Ovary (tissue), 9 donors: Measurements from ENCODE around the gene TM4SF4. TPM values are rescaled to one million over a fixed set of nuclear protein-coding genes. Genes with fewer than 3 reads are reported as not detected.

Source experiments
- DNase-seq, 5 donors: peaks; one replicate each; pipeline ENCODE4 v3.0.0-alpha.2; 2019 to 2020
- H3K27ac ChIP-seq, 2 donors: fragments of 200-600 bp; one replicate each; pipeline versions ENCODE4 v1.5.1 to v1.8.0; 2019 to 2022
- H3K27me3 ChIP-seq: fragments of 200-600 bp; one replicate; pipeline ENCODE4 v1.8.0; 2022
- H3K36me3 ChIP-seq: fragments of 200-600 bp; sonication (generic); one replicate; pipeline ENCODE4 v1.5.1; 2019
- H3K4me1 ChIP-seq: one replicate; pipeline ENCODE4 v1.8.1; 2013; ENCODE audit warnings: mild to moderate bottlenecking, moderate library complexity; ENCODE audit not compliant: insufficient read depth
- H3K4me3 ChIP-seq: fragments of 200-600 bp; sonication (generic); one replicate; pipeline ENCODE4 v1.5.1; 2017
- H3K9me3 ChIP-seq, 2 donors: fragments of 200-600 bp in 1 of 2; sonication (generic) in 1 of 2; one replicate each; pipeline versions ENCODE4 v1.5.1 to v1.8.1; 2013 to 2019; ENCODE audit warnings: mild to moderate bottlenecking in 1 of 2, moderate library complexity in 1 of 2
- CTCF ChIP-seq, 3 donors: fragments of 450-650 bp in 2 of 3; fragments of 200-600 bp in 1 of 3; IDR thresholded peaks; one replicate each; pipeline versions ENCODE4 v1.5.1 to v1.8.0; 2016 to 2022; ENCODE audit warnings: antibody characterized with exemption in 3 of 3, mild to moderate bottlenecking in 1 of 3
- EP300 ChIP-seq: sonication (generic); formaldehyde crosslinking; IDR thresholded peaks from one replicate; pipeline ENCODE4 v1.6.1; 2017; ENCODE audit warnings: antibody characterized with exemption
- POLR2A ChIP-seq: fragments of 450-650 bp; IDR thresholded peaks from one replicate; pipeline ENCODE4 v1.6.1; 2017; ENCODE audit warnings: antibody characterized with exemption, mild to moderate bottlenecking, moderate library complexity
- whole genome bisulfite sequencing, 3 donors: extraction: QIAGEN DNeasy Blood & Tissue Kit in 1 of 3; methylation state at CpG; one replicate each; pipeline versions ENCODE4 v1.1.5 to v1.1.7; 2013 to 2017; 5-methylcytosine and 5-hydroxymethylcytosine counted together
- intact Hi-C, 4 donors: fragments of 100-400 bp; cut with DNase I; formaldehyde crosslinking; loops; one replicate each; pipeline versions ENCODE4 v1.11.0 to v1.15.1; 2022 to 2023
- polyA plus RNA-seq, 2 donors: library from polyadenylated mRNA; stranded (reverse); fragments of 200-250 nt in 1 of 2; fragments of 350-450 nt in 1 of 2; fragmentation: Illumina TruSeq in 1 of 2; extraction: RNeasy Lipid Tissue Mini Kit (QIAGEN cat#74804) in 1 of 2; gene quantifications; one replicate each; pipeline ENCODE4 v1.2.3, GENCODE V29; 2013 to 2014
- total RNA-seq, 7 donors: library from RNA; depleted of rRNA in 2 of 7; stranded (reverse); fragments of >200 nt in 2 of 7; fragmentation: NEBNext Ultra II Directional in 3 of 7; extraction: Animal tissue kit (Norgen Biotek cat#: 25700) in 3 of 7; gene quantifications; one replicate each; pipeline versions ENCODE4 v1.1.0 to v1.2.4, GENCODE V29; 2016 to 2023
- donor health status: DM: no; HTN: no; CAD: no; lungs with moderate emphysema.
- donor health status: DM: no; HTN: no; CAD: no.
- donor health status: Bipolar disorder and iron deficiency.
- donor health status: DM: yes; HTN: yes; CAD: no.
- donor health status: DM: no; HTN: no; CAD: no.
- donor health status: DM: yes; HTN: yes; CAD: no.

The TM4SF4 gene
- total and polyA plus RNA-seq, 9 donors, result 0.10 to 6.9 (median 4.5) TPM; not detected in 4

- no peaks in the 10 kb centered on the region for H3K9me3 ChIP-seq
- H3K4me1 ChIP-seq, result no peaks in the 10 kb centered on the region
- intact Hi-C loops, result no loop called here
- no peaks in the 10 kb centered on the region for H3K36me3 ChIP-seq
- H3K27ac ChIP-seq, result no peak overlapping the region
- 45 to 63% (median 51%) methylated on average over 3 of the region's 3 CpGs for WGBS, 3 donors
- TF ChIP-seq CTCF (IDR thresholded peaks at IDR 0.05), result no peak
- no peaks in the 10 kb centered on the region for H3K27me3 ChIP-seq
- H3K4me3 ChIP-seq, result no peak overlapping the region
- DNase-seq, result no peak
Measured at GRCh38 chr3:149502438-149502837, 27.9 kb downstream of the TM4SF4 start.

- peaks cover 2% of the 10 kb centered on the region for H3K4me1 ChIP-seq
Measured at GRCh38 chr3:149506540-149506939, 32.0 kb downstream of the TM4SF4 start.

GRCh38 chr3:149506965-149507364 lies 32.5 kb downstream of the TM4SF4 start:
- intact Hi-C loops, result no loop called here
- no peak overlapping the region for H3K27ac ChIP-seq

More at GRCh38 chr3:149506540-149506939, 32.0 kb downstream of the TM4SF4 start:
- Histone ChIP-seq H3K9me3 (no peaks in the 10 kb centered on the region), H3K4me3 (no peak overlapping the region), H3K36me3 (no peaks in the 10 kb centered on the region), H3K27ac (no peak overlapping the region), H3K27me3 (no peaks in the 10 kb centered on the region)
- 17 to 25% (median 22%) methylated on average over 1 of the region's 1 CpG for WGBS, 3 donors
- DNase-seq, result no peak
- intact Hi-C loops, result no loop called here
- no peak for TF ChIP-seq POLR2A
- TF ChIP-seq EP300, result no peak
- no peak for TF ChIP-seq CTCF (IDR thresholded peaks at IDR 0.05)

GRCh38 chr3:149507491-149508324 lies 33.2 kb downstream of the TM4SF4 start:
- Histone ChIP-seq H3K4me3 (no peak overlapping the region), H3K27me3 (no peaks in the 10 kb centered on the region), H3K9me3 (no peaks in the 10 kb centered on the region), H3K27ac (peak overlapping the region in 1 of 2 donors; percentile 44), H3K36me3 (no peaks in the 10 kb centered on the region), H3K4me1 (peaks cover 4% of the 10 kb centered on the region)
- TF ChIP-seq POLR2A (no peak), EP300 (no peak), CTCF (IDR thresholded peaks at IDR 0.05) (no peak)
- intact Hi-C loops, result no loop called here
- DNase-seq, result peak in 1 of 5 donors; percentile 26
- 16 to 44% (median 26%) methylated on average over 14 of the region's 14 CpGs for WGBS, 3 donors

More at GRCh38 chr3:149506965-149507364, 32.5 kb downstream of the TM4SF4 start:
- no peaks in the 10 kb centered on the region for H3K36me3 ChIP-seq
- 43 to 65% (median 58%) methylated on average over 2 of the region's 2 CpGs for WGBS, 3 donors
- H3K9me3 ChIP-seq, result no peaks in the 10 kb centered on the region
- no peak overlapping the region for H3K4me3 ChIP-seq
- TF ChIP-seq CTCF (IDR thresholded peaks at IDR 0.05) (no peak), EP300 (no peak), POLR2A (no peak)
- H3K27me3 ChIP-seq, result no peaks in the 10 kb centered on the region
- no peak for DNase-seq
- peaks cover 2% of the 10 kb centered on the region for H3K4me1 ChIP-seq
